Gastroesophageal sphincter (tissue), 3 donors: Measurements from ENCODE around the gene ALDH3A2.

ENCODE experiments used
- CTCF ChIP-seq, 4 experiments: fragments of 200-600 bp in 2 of 4; fragments of 450-650 bp in 2 of 4; sonication (generic) in 1 of 4; IDR thresholded peaks; one replicate each; pipeline ENCODE4 v1.5.1; 2017 to 2019; ENCODE audit warnings: antibody characterized with exemption in 4 of 4, mild to moderate bottlenecking in 2 of 4, moderate library complexity in 2 of 4
- EP300 ChIP-seq: sonication (generic); formaldehyde crosslinking; IDR thresholded peaks from one replicate; pipeline ENCODE4 v1.6.1; 2017; ENCODE audit warnings: antibody characterized with exemption, mild to moderate bottlenecking
- POLR2A ChIP-seq, 2 donors: fragments of 450-650 bp; IDR thresholded peaks; one replicate each; pipeline ENCODE4 v1.6.1; 2017; ENCODE audit warnings: antibody characterized with exemption in 2 of 2, mild to moderate bottlenecking in 2 of 2, moderate library complexity in 1 of 2
- POLR2AphosphoS5 ChIP-seq: sonication (generic); formaldehyde crosslinking; IDR thresholded peaks from one replicate; pipeline ENCODE4 v1.6.1; 2017; ENCODE audit warnings: antibody characterized with exemption

DNA sequence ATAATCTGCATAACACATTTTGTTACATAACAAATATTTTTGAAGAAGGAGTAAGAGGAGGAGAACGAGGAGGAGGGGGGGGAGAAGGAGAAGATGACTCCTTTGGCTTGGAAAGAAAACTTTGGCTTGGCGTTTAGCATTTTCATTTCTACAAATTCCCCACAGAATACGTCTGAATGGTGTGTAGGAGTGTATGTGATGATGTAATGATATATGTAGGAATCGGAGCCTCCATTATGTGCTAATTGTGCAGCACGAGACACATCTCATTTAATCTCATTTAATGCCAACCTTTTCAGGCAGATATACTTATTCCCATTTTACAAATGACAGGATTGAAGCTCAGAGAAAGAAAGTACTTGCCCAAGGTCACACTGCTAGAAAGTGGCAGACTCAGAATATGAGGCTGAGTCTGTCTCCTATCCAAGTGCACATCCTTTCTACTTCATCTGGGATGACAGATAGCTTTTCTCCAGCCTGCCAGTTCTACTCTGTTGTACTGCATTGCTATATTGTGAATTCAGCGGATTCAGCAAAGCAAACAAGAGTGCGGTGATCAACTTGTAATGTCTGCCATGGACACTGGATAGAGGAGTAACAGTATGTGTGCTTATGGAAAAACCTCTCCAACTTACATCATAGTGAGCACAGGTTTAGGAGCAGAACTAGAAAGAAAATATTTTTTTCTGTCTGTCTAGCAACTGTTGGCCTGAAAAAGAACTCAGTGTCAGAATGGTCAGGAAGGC is 78.3 kb downstream of the ALDH3A2 start:
- TF ChIP-seq CTCF (IDR thresholded peaks at IDR 0.05) (no peak), POLR2A (IDR thresholded peaks at IDR 0.05) (no peak), POLR2AphosphoS5 (no peak), EP300 (no peak)
